ENCODE data around the gene BTG2. TPM values are rescaled to one million over a fixed set of nuclear protein-coding genes. Genes with fewer than 3 reads are reported as not detected.
A peak's percentile ranks its signal among the peaks of the same experiment; 100 is the strongest.

BTG2 gene
- total RNA-seq, 3 donors from 2014 or later (not counting 1 experiment from before 2014, with no cell fraction given), result 499 to 1,024 (median 851) TPM

GRCh38 chr1:203316626-203317093 is 11.3 kb downstream of the BTG2 start:
- Mint-ChIP-seq H3K4me3 (no peak overlapping the region), H3K27me3 (ENCODE audit: low read depth in 2 of 2) (no peaks in the 10 kb centered on the region), H3K4me1 (peaks cover 39 to 45% of the 10 kb centered on the region in 2 donors), H3K36me3 (no peaks in the 10 kb centered on the region), H3K27ac (peak overlapping the region in 1 of 2 donors; percentile 99), H3K9me3 (no peaks in the 10 kb centered on the region)
- H3K27ac ChIP-seq (ENCODE audit: low read length), result no peak overlapping the region
- peaks cover 24% of the 10 kb centered on the region for H3K4me1 ChIP-seq (ENCODE audit: control insufficient read depth, insufficient read depth, low read length)
- no peak overlapping the region for H3K4me3 ChIP-seq (ENCODE audit: low read length)
- intact Hi-C loops (cut with micrococcal nuclease), result no loop called here
- 64% methylated on average over 4 of the region's 4 CpGs for WGBS (ENCODE audit: insufficient coverage)
- peaks cover 4% of the 10 kb centered on the region for H3K36me3 ChIP-seq (ENCODE audit: control insufficient read depth, insufficient read depth, low read length)
- no peaks in the 10 kb centered on the region for H3K9me3 ChIP-seq (ENCODE audit: control insufficient read depth, insufficient read depth, low read length)
- peak in 1 of 3 donors; percentile 1 for ATAC-seq
- H3K27me3 ChIP-seq (ENCODE audit: control insufficient read depth, insufficient read depth, low read length), result no peaks in the 10 kb centered on the region
- DNase-seq, result no peak
- no peak for TF ChIP-seq CTCF (IDR thresholded peaks at IDR 0.05)

- TF ChIP-seq CTCF (IDR thresholded peaks at IDR 0.05), result no peak
- peaks cover 45 to 51% of the 10 kb centered on the region in 2 donors for H3K4me1 Mint-ChIP-seq
- intact Hi-C loops (cut with micrococcal nuclease), result no loop called here
- WGBS (ENCODE audit: insufficient coverage), result 84% methylated on average over 6 of the region's 7 CpGs
- no peak overlapping the region for H3K4me3 Mint-ChIP-seq
- no peaks in the 10 kb centered on the region for H3K27me3 Mint-ChIP-seq (ENCODE audit: low read depth in 2 of 2)
- H3K27ac ChIP-seq (ENCODE audit: low read length), result no peak overlapping the region
- H3K9me3 Mint-ChIP-seq, result no peaks in the 10 kb centered on the region
- no peaks in the 10 kb centered on the region for H3K27me3 ChIP-seq (ENCODE audit: control insufficient read depth, insufficient read depth, low read length)
- peaks cover 30% of the 10 kb centered on the region for H3K4me1 ChIP-seq (ENCODE audit: control insufficient read depth, insufficient read depth, low read length)
- no peak overlapping the region for H3K4me3 ChIP-seq (ENCODE audit: low read length)
- H3K36me3 ChIP-seq (ENCODE audit: control insufficient read depth, insufficient read depth, low read length), result no peaks in the 10 kb centered on the region
- H3K9me3 ChIP-seq (ENCODE audit: control insufficient read depth, insufficient read depth, low read length), result no peaks in the 10 kb centered on the region
- H3K27ac Mint-ChIP-seq, result peak overlapping the region in 1 of 2 donors; percentile 4
- no peak for ATAC-seq
- DNase-seq, result no peak
- no peaks in the 10 kb centered on the region for H3K36me3 Mint-ChIP-seq
Observed at GRCh38 chr1:203317429-203318228, 12.3 kb downstream of the BTG2 start.

GRCh38 chr1:203318229-203318517 is 12.9 kb downstream of the BTG2 start:
- no peak overlapping the region for H3K27ac Mint-ChIP-seq
- intact Hi-C loops (cut with micrococcal nuclease), result no loop called here
- Histone ChIP-seq H3K4me3 (ENCODE audit: low read length) (no peak overlapping the region), H3K27ac (ENCODE audit: low read length) (no peak overlapping the region), H3K36me3 (ENCODE audit: control insufficient read depth, insufficient read depth, low read length) (no peaks in the 10 kb centered on the region), H3K9me3 (ENCODE audit: control insufficient read depth, insufficient read depth, low read length) (no peaks in the 10 kb centered on the region), H3K4me1 (ENCODE audit: control insufficient read depth, insufficient read depth, low read length) (peaks cover 36% of the 10 kb centered on the region), H3K27me3 (ENCODE audit: control insufficient read depth, insufficient read depth, low read length) (no peaks in the 10 kb centered on the region)
- peaks cover 50 to 56% of the 10 kb centered on the region in 2 donors for H3K4me1 Mint-ChIP-seq
- no peaks in the 10 kb centered on the region for H3K27me3 Mint-ChIP-seq (ENCODE audit: low read depth in 2 of 2)
- TF ChIP-seq CTCF (IDR thresholded peaks at IDR 0.05), result no peak
- ATAC-seq, result no peak
- WGBS (ENCODE audit: insufficient coverage), result 100% methylated on average over 1 of the region's 1 CpG
- no peak for DNase-seq
- no peak overlapping the region for H3K4me3 Mint-ChIP-seq
- no peaks in the 10 kb centered on the region for H3K36me3 Mint-ChIP-seq
- no peaks in the 10 kb centered on the region for H3K9me3 Mint-ChIP-seq

All from natural killer cell (primary cell).